Stimulated activated naive CD8-positive, alpha-beta T cell treated with anti-CD3 and anti-CD28 coated beads, Interleukin-15, Interleukin-2, amounts not matched to agents 100 ng/mL and 50 ng/mL, for 24 hours (primary cell): ENCODE measurements around the gene RGSL1.
"Not testable (repeated sequence)": the region's sequence is repeated elsewhere in the genome, so short reads cannot be mapped to it uniquely, and the experiment has no call there.

Source experiments
- H3K27ac Mint-ChIP-seq: one replicate; pipeline ENCODE4 v1.8.0; 2021; ENCODE audit warnings: mild to moderate bottlenecking, mixed read lengths
- H3K27me3 Mint-ChIP-seq: one replicate; pipeline ENCODE4 v1.8.0; 2021; ENCODE audit warnings: mixed read lengths
- H3K36me3 Mint-ChIP-seq: one replicate; pipeline ENCODE4 v1.8.0; 2021; ENCODE audit warnings: low read depth, mixed read lengths
- H3K4me1 Mint-ChIP-seq: one replicate; pipeline ENCODE4 v1.8.0; 2021; ENCODE audit warnings: low read depth, mixed read lengths
- H3K4me3 Mint-ChIP-seq: one replicate; pipeline ENCODE4 v1.8.0; 2021; ENCODE audit warnings: mild to moderate bottlenecking, mixed read lengths
- H3K9me3 Mint-ChIP-seq: one replicate; pipeline ENCODE4 v1.8.0; 2021; ENCODE audit warnings: mixed read lengths

Gene RGSL1

GRCh38 chr1:182430263-182431068, 19.5 kb upstream of the RGSL1 start:
- H3K9me3 Mint-ChIP-seq = no peaks in the 10 kb centered on the region
- no peaks in the 10 kb centered on the region for H3K27me3 Mint-ChIP-seq
- peak overlapping the region; percentile 56 for H3K4me3 Mint-ChIP-seq
- H3K4me1 Mint-ChIP-seq = peaks cover 33% of the 10 kb centered on the region
- H3K36me3 Mint-ChIP-seq = no peaks in the 10 kb centered on the region
- peak overlapping the region; percentile 76 for H3K27ac Mint-ChIP-seq

GRCh38 chr1:182431278-182431677, 18.7 kb upstream of the RGSL1 start:
- peaks cover 33% of the 10 kb centered on the region for H3K4me1 Mint-ChIP-seq
- no peak overlapping the region for H3K4me3 Mint-ChIP-seq
- no peaks in the 10 kb centered on the region for H3K27me3 Mint-ChIP-seq
- H3K9me3 Mint-ChIP-seq = no peaks in the 10 kb centered on the region
- H3K27ac Mint-ChIP-seq = no peak overlapping the region
- no peaks in the 10 kb centered on the region for H3K36me3 Mint-ChIP-seq

- peaks cover 6% of the 10 kb centered on the region for H3K27me3 Mint-ChIP-seq
- peaks cover 9% of the 10 kb centered on the region for H3K9me3 Mint-ChIP-seq
- no peak overlapping the region for H3K27ac Mint-ChIP-seq
- H3K4me1 Mint-ChIP-seq = peaks cover 20% of the 10 kb centered on the region
- no peaks in the 10 kb centered on the region for H3K36me3 Mint-ChIP-seq
- no peak overlapping the region for H3K4me3 Mint-ChIP-seq
Observed at GRCh38 chr1:182433580-182433979, 16.4 kb upstream of the RGSL1 start.

- H3K27me3 Mint-ChIP-seq = peaks cover 6% of the 10 kb centered on the region
- H3K27ac Mint-ChIP-seq = no peak overlapping the region
- H3K4me1 Mint-ChIP-seq = no peaks in the 10 kb centered on the region
- H3K36me3 Mint-ChIP-seq = no peaks in the 10 kb centered on the region
- no peak overlapping the region for H3K4me3 Mint-ChIP-seq
- H3K9me3 Mint-ChIP-seq = peaks cover 9% of the 10 kb centered on the region
Observed at GRCh38 chr1:182438326-182438725, 11.6 kb upstream of the RGSL1 start.

- Mint-ChIP-seq H3K4me1 (peaks cover 5% of the 10 kb centered on the region), H3K4me3 (no peak overlapping the region), H3K9me3 (peaks cover 9% of the 10 kb centered on the region), H3K27me3 (peaks cover 6% of the 10 kb centered on the region), H3K27ac (no peak overlapping the region), H3K36me3 (no peaks in the 10 kb centered on the region)
Observed at GRCh38 chr1:182441719-182442118, 8.2 kb upstream of the RGSL1 start.

GRCh38 chr1:182442333-182442732, 7.6 kb upstream of the RGSL1 start:
- H3K36me3 Mint-ChIP-seq = no peaks in the 10 kb centered on the region
- H3K4me1 Mint-ChIP-seq = peaks cover 5% of the 10 kb centered on the region
- peaks cover 5% of the 10 kb centered on the region for H3K27me3 Mint-ChIP-seq
- H3K27ac Mint-ChIP-seq = no peak overlapping the region
- H3K9me3 Mint-ChIP-seq = peaks cover 9% of the 10 kb centered on the region
- H3K4me3 Mint-ChIP-seq = no peak overlapping the region

- H3K4me1 Mint-ChIP-seq = peaks cover 5% of the 10 kb centered on the region
- no peak overlapping the region for H3K27ac Mint-ChIP-seq
- H3K36me3 Mint-ChIP-seq = no peaks in the 10 kb centered on the region
Observed at GRCh38 chr1:182444497-182444896, 5.4 kb upstream of the RGSL1 start.

GRCh38 chr1:182446033-182446669, 3.8 kb upstream of the RGSL1 start:
- Mint-ChIP-seq H3K27ac (no peak overlapping the region), H3K9me3 (no peaks in the 10 kb centered on the region), H3K4me3 (no peak overlapping the region), H3K27me3 (no peaks in the 10 kb centered on the region), H3K36me3 (no peaks in the 10 kb centered on the region), H3K4me1 (peaks cover 5% of the 10 kb centered on the region)

More at GRCh38 chr1:182444497-182444896, 5.4 kb upstream of the RGSL1 start:
- no peaks in the 10 kb centered on the region for H3K9me3 Mint-ChIP-seq
- H3K27me3 Mint-ChIP-seq = no peaks in the 10 kb centered on the region
- H3K4me3 Mint-ChIP-seq = no peak overlapping the region

GRCh38 chr1:182447124-182447523, 2.8 kb upstream of the RGSL1 start:
- H3K4me1 Mint-ChIP-seq, H3K36me3 Mint-ChIP-seq, H3K27me3 Mint-ChIP-seq, H3K4me3 Mint-ChIP-seq, H3K9me3 Mint-ChIP-seq, H3K27ac Mint-ChIP-seq: not testable (repeated sequence)

GRCh38 chr1:182447660-182448059, 2.3 kb upstream of the RGSL1 start:
- H3K36me3 Mint-ChIP-seq = no peaks in the 10 kb centered on the region
- H3K27ac Mint-ChIP-seq = no peak overlapping the region
- no peak overlapping the region for H3K4me3 Mint-ChIP-seq
- no peaks in the 10 kb centered on the region for H3K9me3 Mint-ChIP-seq
- H3K4me1 Mint-ChIP-seq = peaks cover 5% of the 10 kb centered on the region
- no peaks in the 10 kb centered on the region for H3K27me3 Mint-ChIP-seq

- H3K4me1 Mint-ChIP-seq = no peaks in the 10 kb centered on the region
- no peaks in the 10 kb centered on the region for H3K27me3 Mint-ChIP-seq
- H3K9me3 Mint-ChIP-seq = no peaks in the 10 kb centered on the region
- no peak overlapping the region for H3K27ac Mint-ChIP-seq
- no peaks in the 10 kb centered on the region for H3K36me3 Mint-ChIP-seq
- no peak overlapping the region for H3K4me3 Mint-ChIP-seq
Observed at GRCh38 chr1:182453631-182454030, 3.7 kb downstream of the RGSL1 start.

GRCh38 chr1:182457844-182458243, 7.9 kb downstream of the RGSL1 start:
- no peaks in the 10 kb centered on the region for H3K4me1 Mint-ChIP-seq
- H3K4me3 Mint-ChIP-seq = no peak overlapping the region
- peaks cover 27% of the 10 kb centered on the region for H3K27me3 Mint-ChIP-seq
- H3K27ac Mint-ChIP-seq = no peak overlapping the region
- no peaks in the 10 kb centered on the region for H3K9me3 Mint-ChIP-seq
- no peaks in the 10 kb centered on the region for H3K36me3 Mint-ChIP-seq

GRCh38 chr1:182459949-182460348, 10.0 kb downstream of the RGSL1 start:
- no peak overlapping the region for H3K27ac Mint-ChIP-seq
- H3K9me3 Mint-ChIP-seq = peaks cover 5% of the 10 kb centered on the region
- H3K27me3 Mint-ChIP-seq = peaks cover 37% of the 10 kb centered on the region
- no peaks in the 10 kb centered on the region for H3K4me1 Mint-ChIP-seq
- H3K36me3 Mint-ChIP-seq = no peaks in the 10 kb centered on the region
- H3K4me3 Mint-ChIP-seq = no peak overlapping the region

GRCh38 chr1:182460550-182460951, 10.6 kb downstream of the RGSL1 start:
- Mint-ChIP-seq H3K36me3 (no peaks in the 10 kb centered on the region), H3K27ac (no peak overlapping the region), H3K27me3 (peaks cover 37% of the 10 kb centered on the region), H3K4me1 (no peaks in the 10 kb centered on the region), H3K9me3 (peaks cover 5% of the 10 kb centered on the region), H3K4me3 (no peak overlapping the region)

- Mint-ChIP-seq H3K27me3 (peaks cover 3% of the 10 kb centered on the region), H3K36me3 (no peaks in the 10 kb centered on the region), H3K27ac (no peak overlapping the region), H3K9me3 (peaks cover 19% of the 10 kb centered on the region), H3K4me1 (no peaks in the 10 kb centered on the region), H3K4me3 (no peak overlapping the region)
Observed at GRCh38 chr1:182473556-182473955, 23.6 kb downstream of the RGSL1 start.
